H54 (cell line): Measurements from ENCODE around the gene DTX1.
"Not testable (repeated sequence)": the region's sequence is repeated elsewhere in the genome, so short reads cannot be mapped to it uniquely, and the experiment has no call there.

Source experiments
- DNase-seq: peaks from one replicate; pipeline ENCODE4 v3.0.0; 2011; ENCODE audit warnings: low spot score, mixed read lengths; ENCODE audit not compliant: insufficient read length
- FAIRE-seq: peaks from 3 replicates; lab custom pipeline; 2011; peaks lifted over from hg19 to GRCh38; lab: Jason Lieb, UNC
- POLR2A ChIP-seq: IDR thresholded peaks from 2 replicates; pipeline ENCODE4 v1.6.1; 2011; ENCODE audit warnings: low read depth, mild to moderate bottlenecking, low read length

The DTX1 gene

DNA sequence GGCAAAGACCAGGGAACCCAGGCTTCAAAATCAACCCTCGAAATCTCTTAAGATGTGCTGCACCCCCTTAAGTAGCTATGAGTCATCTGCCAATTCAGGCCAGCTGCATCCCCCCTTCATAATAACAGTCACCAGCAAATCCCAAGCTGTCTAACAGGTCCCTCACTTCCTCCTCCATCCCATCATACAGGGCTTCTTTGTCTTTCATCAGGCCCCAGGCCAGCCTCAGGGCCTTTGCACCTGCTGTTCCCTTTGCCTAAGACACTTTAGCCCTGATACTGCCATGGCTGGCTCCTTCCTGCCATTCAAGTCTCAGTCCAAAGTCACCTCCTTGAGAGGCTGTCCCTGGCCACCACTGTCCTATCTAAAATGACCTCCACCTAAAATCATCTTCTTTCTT is 75.0 kb downstream of the DTX1 start:
- no peak for TF ChIP-seq POLR2A
- no peak for DNase-seq
- no peak for FAIRE-seq

DNA sequence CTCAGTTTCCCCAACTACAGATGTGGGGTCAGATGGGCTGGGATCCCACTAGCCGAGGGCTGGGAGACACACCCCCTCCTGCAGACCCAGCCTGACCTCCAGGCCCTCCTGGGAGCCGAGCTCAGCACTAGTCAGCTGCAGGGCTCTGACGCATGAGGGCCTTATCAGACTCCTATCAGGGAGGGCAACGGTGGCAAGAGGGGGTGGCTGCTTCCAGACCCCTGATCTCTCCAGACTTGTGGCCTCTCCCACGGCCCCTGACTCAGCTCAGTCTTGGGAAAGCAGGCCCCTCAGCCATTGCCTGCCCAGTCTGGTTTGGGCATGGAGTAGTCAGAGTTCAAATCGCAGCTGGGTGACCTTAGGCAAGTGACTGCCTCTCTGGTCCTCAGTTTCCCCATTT is 76.5 kb downstream of the DTX1 start:
- FAIRE-seq (no peak), DNase-seq (no peak)
- no peak for TF ChIP-seq POLR2A

DNA sequence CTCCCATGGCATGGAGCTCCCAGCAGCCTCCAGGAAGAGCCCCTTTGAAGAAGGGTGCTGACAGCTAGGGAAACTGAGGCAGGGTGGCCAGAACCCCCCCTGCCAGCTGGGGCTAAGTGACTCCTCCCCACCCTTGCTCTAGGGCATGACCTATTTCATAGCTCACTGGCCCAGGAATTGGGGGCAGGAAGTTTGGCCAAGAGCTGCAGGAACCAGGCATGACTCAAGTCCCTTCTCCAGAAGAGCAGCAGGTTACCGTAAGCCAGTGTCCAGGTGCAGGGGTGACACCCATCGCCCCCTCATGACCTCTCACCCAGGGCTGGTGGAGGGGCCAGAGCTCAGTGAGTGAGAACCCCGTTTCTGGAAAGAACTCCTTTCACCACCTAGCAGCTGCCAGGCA is 77.1 kb downstream of the DTX1 start:
- FAIRE-seq (no peak), DNase-seq (no peak)
- TF ChIP-seq POLR2A: no peak

DNA sequence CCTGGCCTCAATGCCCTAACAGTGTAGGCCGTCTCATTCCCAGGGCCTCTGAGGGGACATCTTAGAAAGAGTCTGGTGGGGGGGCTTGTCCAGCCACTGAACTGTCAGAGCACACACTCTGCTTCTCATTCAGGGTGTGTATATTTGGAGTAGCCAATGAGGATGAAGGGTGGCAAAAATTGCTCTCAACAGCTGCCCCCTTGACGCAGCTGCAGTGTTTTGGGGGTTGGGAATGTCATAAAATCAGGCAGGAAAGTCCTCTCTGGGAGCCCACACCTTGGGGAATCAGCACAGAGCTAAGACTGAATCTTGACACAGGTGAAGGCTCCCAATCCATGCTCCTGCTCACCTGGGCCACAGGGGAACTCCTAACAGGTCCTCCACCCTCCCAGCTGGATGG is 77.5 kb downstream of the DTX1 start:
- FAIRE-seq (no peak), DNase-seq (no peak)
- no peak for TF ChIP-seq POLR2A

DNA sequence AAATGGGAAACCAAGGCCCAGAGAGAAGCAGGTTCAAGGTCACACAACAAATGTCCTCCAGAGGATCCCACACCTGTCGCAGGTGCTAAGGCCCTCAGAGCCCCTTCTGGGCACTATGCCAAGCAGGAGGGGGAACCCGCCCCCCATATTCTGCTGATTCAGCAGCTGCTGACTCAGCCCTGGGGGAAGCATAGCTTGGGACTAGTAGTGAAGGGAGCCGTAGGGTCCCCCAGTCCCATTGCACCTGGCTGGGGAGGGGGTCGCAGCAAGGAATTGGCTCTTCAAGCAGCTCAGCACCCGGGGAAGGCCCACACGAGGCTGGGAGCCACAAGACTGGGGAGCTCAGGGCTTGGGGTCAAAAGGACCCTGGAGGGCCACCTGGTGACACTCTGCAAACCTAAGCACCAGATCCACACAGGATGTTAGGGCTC is 78.0 kb downstream of the DTX1 start:
- FAIRE-seq: no peak
- no peak for TF ChIP-seq POLR2A
- DNase-seq: no peak

DNA sequence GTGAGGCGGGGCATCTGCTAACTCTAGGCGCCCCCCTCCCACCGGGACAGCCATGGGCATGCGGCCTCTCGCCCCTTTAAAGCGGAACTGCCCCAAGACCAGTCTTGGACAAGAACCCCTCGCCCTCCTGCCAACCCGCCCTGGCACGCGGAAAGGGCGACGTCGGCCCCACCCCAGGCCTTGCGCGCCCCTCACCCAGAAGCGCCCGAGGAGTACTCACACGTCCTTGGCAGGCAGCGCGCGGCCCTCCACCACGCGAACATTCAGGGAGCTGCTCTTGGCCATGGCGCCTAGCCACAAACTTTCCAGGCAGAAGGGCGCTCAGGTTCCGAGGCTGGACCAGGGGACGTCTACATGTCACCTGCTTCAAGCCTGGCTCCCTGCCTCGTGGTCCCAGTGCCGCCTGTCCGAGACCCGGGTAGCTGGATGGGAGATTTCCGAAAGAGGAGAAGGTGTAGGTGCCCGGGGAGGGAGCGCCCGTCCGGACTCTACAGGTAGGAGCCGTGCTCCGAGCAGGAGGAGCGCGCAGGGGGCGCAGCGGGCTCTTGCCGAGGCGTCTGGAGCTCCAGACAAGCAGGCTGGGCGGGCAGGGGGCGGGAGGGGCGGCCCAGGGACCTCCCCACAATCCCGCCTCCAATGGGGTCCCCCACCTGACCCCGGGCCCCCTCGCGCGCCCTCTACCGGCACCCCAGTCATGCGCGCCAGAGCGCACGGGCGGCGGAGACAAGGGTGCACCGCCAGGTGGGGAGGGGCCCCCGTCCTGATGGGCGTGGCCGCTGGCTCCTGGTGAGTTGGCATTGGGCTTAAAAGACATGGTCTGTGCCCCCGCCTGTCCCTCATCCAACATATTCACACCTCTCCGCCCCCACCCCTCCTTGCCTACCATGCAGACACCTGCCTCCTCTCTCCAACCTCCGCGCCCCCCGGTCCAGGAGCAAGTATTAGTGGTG is 78.9 kb downstream of the DTX1 start, which contains the start of gene RASAL1:
TSS of gene RASAL1 (minus strand) at position 584 of the 950 bp plus-strand sequence. CDS start at position 285, 299 bp downstream.
- FAIRE-seq: no peak
- no peak for DNase-seq
- no peak for TF ChIP-seq POLR2A

DNA sequence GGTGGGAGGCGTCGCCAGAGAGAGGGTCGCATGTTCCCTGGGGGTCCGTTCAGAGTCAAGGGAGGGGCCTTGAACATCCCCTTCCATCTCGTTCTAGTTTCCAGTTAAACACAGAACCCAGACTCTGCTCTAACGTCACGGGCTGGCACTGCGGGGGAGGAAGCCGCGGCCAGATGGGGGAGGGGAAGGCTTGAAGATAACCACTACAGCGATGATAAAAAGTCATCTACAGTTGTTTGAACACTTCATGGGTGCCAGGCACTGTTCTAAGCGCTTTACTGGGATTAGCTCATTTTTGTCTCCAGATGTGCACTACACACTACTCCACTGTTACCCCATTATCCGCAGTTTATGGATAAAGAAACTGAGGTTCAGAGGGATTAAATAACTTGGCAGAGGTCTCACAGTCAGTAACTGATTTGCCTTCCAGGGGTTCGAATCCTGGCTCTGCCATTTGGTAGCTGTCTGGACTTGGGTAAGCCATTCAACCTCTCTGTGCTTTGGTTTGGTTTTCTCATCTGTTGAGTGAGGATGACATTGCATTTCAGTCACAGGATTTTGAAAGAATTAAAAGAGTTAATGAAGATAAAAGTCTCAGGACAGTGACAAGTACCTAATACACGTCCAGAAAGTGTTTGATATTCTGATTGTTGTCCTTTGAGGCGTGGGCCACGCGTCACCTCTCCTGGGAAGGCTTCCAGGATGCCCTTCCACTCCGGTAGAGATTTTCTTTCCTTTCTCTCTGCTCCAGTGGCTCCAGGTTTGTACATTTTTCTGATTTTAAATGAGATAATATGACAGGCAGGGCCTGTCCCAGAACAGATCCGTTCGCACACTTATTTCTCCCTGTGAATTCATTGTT is 79.8 kb downstream of the DTX1 start:
- DNase-seq (no peak), FAIRE-seq (no peak)
- no peak for TF ChIP-seq POLR2A

DNA sequence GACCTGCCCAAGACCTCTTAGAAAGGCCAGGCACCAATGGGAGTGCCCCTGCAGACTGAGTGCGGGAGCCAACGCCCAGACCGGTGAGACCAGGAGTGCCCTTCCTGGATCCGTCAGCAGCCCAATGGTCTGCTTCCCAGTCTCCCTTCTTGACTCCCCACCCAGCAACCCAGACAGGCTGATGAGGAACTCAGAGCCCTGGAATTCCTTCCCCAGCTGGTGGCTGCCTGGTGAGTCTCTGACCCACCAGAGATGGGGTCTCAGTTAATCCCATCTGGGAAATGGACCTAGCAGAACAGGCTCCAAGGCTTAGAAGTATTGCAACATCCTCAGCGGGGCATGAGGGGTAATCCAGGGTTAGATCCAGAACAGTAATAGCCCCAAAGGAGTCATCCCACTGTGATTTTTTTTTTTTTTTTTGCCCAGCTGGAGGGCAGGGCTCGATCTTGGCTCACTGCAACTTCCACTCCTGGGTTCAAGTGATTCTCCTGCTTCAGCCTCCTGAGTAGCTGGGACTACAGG is 80.5 kb downstream of the DTX1 start:
- FAIRE-seq (no peak), DNase-seq (no peak)
- no peak for TF ChIP-seq POLR2A

DNA sequence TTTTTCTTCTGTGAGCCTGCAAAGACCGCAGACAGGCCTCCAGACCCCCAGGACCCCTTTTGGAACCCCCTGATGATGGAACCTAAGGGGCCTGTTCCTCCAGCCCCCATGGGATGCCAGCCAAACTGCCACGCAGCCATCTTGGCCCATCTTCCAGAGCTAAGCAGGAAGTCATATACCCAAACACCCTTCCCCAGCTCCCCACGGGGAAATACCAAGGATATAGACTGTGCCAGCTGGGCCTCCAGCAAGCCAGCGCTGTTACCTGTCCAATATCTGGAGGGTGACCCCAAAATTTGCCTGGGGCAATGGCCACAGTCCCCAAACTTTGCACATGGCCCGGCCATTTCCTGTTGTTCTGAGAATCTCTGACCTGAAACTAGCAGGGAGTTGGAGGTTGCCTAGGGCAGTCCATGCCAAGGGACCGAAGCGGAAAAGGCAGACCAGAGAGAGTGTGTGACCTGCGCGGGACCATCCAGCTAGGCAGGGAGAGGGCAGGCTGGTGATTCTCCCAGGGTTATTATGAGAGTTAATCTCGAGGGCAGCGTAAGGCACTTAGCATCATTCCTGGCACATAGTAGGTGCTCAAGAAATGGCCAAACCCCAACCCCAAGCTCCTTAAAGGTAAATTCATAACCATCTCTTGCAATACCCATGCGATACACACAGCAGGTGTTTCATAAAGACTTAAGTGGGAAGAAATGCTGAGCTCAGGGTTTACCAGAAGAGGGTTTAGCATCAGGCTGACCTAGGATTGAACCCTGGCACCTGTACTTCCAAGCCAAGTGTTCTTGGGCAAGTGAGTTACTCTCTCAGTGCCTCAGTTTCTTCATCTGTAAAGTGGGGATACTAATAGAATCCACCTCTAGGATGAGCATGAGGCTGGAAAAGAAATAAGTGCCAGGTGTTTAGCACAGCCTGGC is 81.6 kb downstream of the DTX1 start:
- DNase-seq (no peak), FAIRE-seq (no peak)
- TF ChIP-seq POLR2A: no peak

DNA sequence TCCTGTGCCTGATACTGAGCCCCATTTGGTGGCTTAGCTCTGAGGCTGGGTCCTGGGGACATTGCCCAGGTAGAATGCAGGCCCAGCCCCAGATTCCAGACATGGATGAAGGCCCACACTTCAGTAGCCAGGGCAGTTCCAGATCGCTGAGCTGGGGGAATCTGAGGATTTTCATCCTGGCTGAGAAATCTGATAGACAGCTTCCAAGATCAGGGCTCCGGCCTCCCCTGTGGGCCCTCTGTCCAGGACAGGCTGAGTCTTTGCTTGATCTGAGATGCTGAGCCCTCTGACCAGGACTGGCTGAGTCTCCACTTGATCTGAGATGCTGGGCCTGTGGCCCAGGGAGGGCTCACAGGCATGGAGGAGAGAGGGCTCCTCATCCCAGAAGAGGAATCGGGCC is 82.3 kb downstream of the DTX1 start:
- TF ChIP-seq POLR2A: no peak
- no peak for DNase-seq
- FAIRE-seq: no peak

DNA sequence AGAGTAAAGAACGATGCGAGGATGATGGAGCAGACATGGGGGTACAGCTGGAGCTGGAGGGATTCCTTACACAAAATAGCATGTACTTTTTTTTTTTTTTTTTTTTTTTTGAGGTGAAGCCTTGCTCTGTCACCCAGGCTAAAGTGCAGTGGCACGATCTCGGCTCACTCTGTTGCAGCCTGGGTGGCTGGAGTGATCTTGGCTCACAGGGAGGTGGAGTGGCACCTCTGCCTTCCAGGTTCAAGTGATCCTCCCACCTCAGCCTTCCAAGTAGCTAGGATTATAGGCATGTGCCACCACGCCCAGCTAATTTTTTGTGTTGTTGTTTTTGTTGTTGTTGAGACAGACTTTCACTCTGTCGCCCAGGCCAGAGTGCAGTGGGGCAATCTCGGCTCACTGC is 84.2 kb downstream of the DTX1 start:
- FAIRE-seq (no peak), DNase-seq (no peak)
- TF ChIP-seq POLR2A: no peak

DNA sequence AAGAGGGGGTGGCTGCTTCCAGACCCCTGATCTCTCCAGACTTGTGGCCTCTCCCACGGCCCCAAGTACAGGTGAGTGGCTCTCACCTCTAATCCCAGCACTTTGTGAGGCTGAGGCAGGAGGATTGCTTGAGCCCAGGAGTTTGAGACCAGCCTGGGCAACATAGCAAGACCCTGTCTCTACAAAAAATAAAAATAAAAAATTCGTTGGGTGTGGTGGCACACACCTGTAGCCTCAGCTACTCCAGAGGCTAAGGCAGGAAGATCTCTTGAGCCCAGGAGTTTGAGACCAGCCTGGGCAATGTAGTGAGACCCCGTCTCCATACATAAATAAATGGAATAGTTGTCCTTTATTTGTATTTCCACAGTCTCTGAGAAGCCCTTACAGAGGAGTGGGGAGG is 85.2 kb downstream of the DTX1 start:
- FAIRE-seq: not testable (repeated sequence)

More for the DNA sequence above, 85.2 kb downstream of the DTX1 start:
- not testable (repeated sequence) for DNase-seq
